Lower leg skin (tissue), 4 donors: ENCODE results near the gene RCCD1. TPM values are rescaled to one million over a fixed set of nuclear protein-coding genes. Genes with fewer than 3 reads are reported as not detected.
A peak's percentile ranks its signal among the peaks of the same experiment; 100 is the strongest.

Experiments
- DNase-seq, 2 donors: peaks; one replicate each; pipeline ENCODE4 v3.0.0-alpha.2; 2019; ENCODE audit warnings: low spot score in 2 of 2
- H3K4me3 ChIP-seq: fragments of 200-600 bp; sonication (generic); 2 replicates; pipeline ENCODE4 v1.5.1; 2017; ENCODE audit warnings: mild to moderate bottlenecking, low read depth; ENCODE audit not compliant: poor library complexity, severe bottlenecking
- POLR2A ChIP-seq, 2 donors: fragments of 450-650 bp; IDR thresholded peaks; one replicate each; pipeline ENCODE4 v1.6.1; 2016 to 2017; ENCODE audit warnings: antibody characterized with exemption in 2 of 2, mild to moderate bottlenecking in 1 of 2, moderate library complexity in 1 of 2
- WGBS, 2 donors: methylation state at CpG; one replicate each; pipeline ENCODE4 v1.1.5; 2018; 5-methylcytosine and 5-hydroxymethylcytosine counted together
- intact Hi-C: fragments of 100-400 bp; cut with DNase I; formaldehyde crosslinking; loops from one replicate; pipeline ENCODE4 v1.15.0; 2023; ENCODE audit warnings: low total_unique reads
- total RNA-seq, 4 donors: library from RNA; depleted of rRNA; stranded (reverse); fragments of >200 nt; gene quantifications; one replicate each; pipeline ENCODE4 v1.1.0, GENCODE V29; 2016
- TF ChIP-seq, protein P1 (sequence below), 3 donors: fragments of 450-650 bp; IDR thresholded peaks; one replicate each; pipeline ENCODE4 v1.5.1; 2016; ENCODE audit warnings: antibody characterized with exemption in 3 of 3, mild to moderate bottlenecking in 3 of 3, moderate library complexity in 2 of 3

RCCD1 gene
- total RNA-seq, 4 donors from 2014 or later = 11.0 to 24.5 (median 14.1) TPM

GRCh38 chr15:90957031-90957790, 2.5 kb downstream of the RCCD1 start:
- TF ChIP-seq POLR2A (IDR thresholded peaks at IDR 0.05) = no peak
- TF ChIP-seq, protein P1, sequence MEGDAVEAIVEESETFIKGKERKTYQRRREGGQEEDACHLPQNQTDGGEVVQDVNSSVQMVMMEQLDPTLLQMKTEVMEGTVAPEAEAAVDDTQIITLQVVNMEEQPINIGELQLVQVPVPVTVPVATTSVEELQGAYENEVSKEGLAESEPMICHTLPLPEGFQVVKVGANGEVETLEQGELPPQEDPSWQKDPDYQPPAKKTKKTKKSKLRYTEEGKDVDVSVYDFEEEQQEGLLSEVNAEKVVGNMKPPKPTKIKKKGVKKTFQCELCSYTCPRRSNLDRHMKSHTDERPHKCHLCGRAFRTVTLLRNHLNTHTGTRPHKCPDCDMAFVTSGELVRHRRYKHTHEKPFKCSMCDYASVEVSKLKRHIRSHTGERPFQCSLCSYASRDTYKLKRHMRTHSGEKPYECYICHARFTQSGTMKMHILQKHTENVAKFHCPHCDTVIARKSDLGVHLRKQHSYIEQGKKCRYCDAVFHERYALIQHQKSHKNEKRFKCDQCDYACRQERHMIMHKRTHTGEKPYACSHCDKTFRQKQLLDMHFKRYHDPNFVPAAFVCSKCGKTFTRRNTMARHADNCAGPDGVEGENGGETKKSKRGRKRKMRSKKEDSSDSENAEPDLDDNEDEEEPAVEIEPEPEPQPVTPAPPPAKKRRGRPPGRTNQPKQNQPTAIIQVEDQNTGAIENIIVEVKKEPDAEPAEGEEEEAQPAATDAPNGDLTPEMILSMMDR (IDR thresholded peaks at IDR 0.05) = no peak
- H3K4me3 ChIP-seq = peak overlapping the region; percentile 25
- DNase-seq = no peak
- 8 to 19% methylated on average over 33 to 51 of the region's 63 CpGs for WGBS, 2 donors
- intact Hi-C loops = loop anchor here (5.0 to 10.0 kb wide), 3 partner anchors 35 to 318 kb away; partner anchors contain the start of gene PRC1

GRCh38 chr15:90957791-90958190, 3.1 kb downstream of the RCCD1 start:
- DNase-seq = no peak
- no peak overlapping the region for H3K4me3 ChIP-seq
- TF ChIP-seq, protein P1 (IDR thresholded peaks at IDR 0.05) = no peak
- TF ChIP-seq POLR2A (IDR thresholded peaks at IDR 0.05) = no peak
- 70 to 71% methylated on average over 6 of the region's 6 CpGs for WGBS, 2 donors
- intact Hi-C loops = loop anchor here (5.0 to 10.0 kb wide), 3 partner anchors 35 to 317 kb away; partner anchors contain the start of gene PRC1

- intact Hi-C loops = loop anchor here (5.0 to 10.0 kb wide), 3 partner anchors 33 to 316 kb away; partner anchors contain the start of gene PRC1
- H3K4me3 ChIP-seq = no peak overlapping the region
- WGBS, 2 donors = 69 to 73% methylated on average over 8 of the region's 8 CpGs
- TF ChIP-seq, protein P1 (IDR thresholded peaks at IDR 0.05) = no peak
- TF ChIP-seq POLR2A (IDR thresholded peaks at IDR 0.05) = no peak
- DNase-seq = no peak
These were observed 4.4 kb downstream of the RCCD1 start for GRCh38 chr15:90959028-90959595.

DNA sequence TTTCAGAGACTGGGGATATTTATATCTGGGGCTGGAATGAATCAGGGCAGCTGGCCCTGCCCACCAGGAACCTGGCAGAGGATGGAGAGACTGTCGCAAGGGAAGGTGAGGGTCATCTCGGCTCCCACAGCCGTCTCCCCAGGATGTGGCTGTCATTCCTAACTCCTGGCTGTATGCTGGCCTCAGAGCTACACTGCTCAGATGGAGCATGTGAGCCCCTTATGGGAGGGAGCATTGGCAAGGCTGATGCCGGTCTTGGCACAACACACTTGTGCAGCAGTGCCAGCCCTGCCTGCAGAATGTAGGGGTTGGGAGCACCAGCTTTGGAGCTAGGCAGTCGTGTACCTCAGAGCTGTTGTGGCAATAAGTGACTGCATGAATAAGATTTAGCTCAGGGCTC, 5.2 kb downstream of the RCCD1 start:
- H3K4me3 ChIP-seq = no peak overlapping the region
- TF ChIP-seq, protein P1 (IDR thresholded peaks at IDR 0.05) = no peak
- no peak for TF ChIP-seq POLR2A (IDR thresholded peaks at IDR 0.05)
- intact Hi-C loops = loop anchor here (5.0 to 10.0 kb wide), 3 partner anchors 32 to 315 kb away; partner anchors contain the start of gene PRC1

DNA sequence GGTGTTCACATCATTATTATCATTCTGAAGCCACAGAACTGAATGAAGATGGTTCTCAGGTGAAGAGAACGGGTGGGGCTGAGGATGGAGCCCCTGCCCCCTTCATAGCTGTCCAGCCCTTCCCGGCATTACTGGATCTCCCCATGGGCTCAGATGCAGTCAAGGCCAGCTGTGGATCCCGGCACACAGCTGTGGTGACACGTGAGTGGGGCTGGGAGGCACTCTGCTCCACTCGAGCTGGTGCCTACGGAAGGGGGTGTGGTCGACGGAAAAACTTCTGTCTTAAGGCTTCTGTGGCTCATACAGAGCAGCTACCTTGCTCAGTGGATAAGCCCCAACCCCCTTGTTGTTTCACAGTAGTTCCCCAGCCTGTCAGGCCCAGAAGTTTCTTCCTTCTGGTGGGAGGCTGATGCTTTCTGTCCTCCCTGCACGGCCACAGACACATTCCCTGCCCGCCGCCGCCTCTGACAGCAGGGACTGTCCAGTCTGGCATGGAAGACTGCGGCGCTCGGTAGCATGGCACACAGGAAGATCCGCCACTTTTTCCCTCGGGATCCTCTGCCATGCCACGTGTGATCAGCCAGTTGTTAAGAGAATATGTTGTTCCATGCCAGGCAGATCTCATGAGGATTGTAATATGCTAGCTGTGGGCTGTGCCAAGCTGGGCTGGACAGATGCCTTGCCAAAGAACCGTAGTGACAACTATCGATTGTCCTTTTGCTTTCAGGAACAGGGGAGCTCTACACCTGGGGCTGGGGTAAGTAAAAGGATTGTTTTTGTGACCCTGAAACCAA, 5.8 kb downstream of the RCCD1 start:
- intact Hi-C loops = no loop called here
- no peak for TF ChIP-seq POLR2A (IDR thresholded peaks at IDR 0.05)
- TF ChIP-seq, protein P1 (IDR thresholded peaks at IDR 0.05) = no peak
- H3K4me3 ChIP-seq = no peak overlapping the region
- 58% methylated on average over 18 to 20 of the region's 20 CpGs for WGBS, 2 donors
- DNase-seq = no peak

More for the DNA sequence above, 5.2 kb downstream of the RCCD1 start:
- DNase-seq = no peak
- WGBS, 2 donors = 20 to 28% methylated on average over 4 to 5 of the region's 5 CpGs
